Hematopoietic multipotent progenitor cell (in vitro differentiated cells): ENCODE data around the gene LGALSL. TPM values are rescaled to one million over a fixed set of nuclear protein-coding genes. Genes with fewer than 3 reads are reported as not detected.

Source experiments
- DNase-seq, 3 donors: peaks; one replicate each; pipeline ENCODE4 v3.0.0-alpha.2; 2011 to 2015; ENCODE audit warnings: low read depth in 2 of 3, low spot score in 2 of 3
- total RNA-seq: library from RNA; depleted of rRNA; stranded (reverse); fragments of >200 nt; gene quantifications from one replicate; pipeline ENCODE4 v1.2.3, GENCODE V29; 2012

LGALSL gene
- 2.2 TPM for total RNA-seq

- DNase-seq, result peak in 2 of 3 donors; percentile 10 to 54
These were observed at the start of gene LGALSL for GRCh38 chr2:64453770-64454385. TSS of gene LGALSL (plus strand) at chr2:64454162. CDS start at chr2:64454546, 384 bp downstream.

DNA sequence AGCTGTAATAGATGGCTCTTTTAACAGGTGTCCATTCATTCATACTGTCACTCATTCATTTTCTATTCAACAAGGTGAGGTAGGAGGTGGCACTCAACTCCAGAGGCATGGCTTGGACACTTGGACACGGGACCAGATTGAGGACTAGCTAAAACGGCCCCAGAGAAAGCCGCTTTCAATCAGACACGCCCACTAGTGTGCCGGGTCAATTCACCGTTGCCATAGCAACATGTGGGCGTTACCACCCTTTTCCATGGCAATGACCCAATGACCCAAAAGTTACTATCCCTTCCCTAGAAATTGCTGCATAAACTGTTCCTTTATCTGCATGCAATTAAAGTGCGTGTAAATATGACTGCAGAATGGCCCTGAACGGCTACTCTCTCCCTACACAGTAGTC, 49.2 kb upstream of the LGALSL start:
- no peak for DNase-seq

GRCh38 chr2:64405581-64406406, 48.2 kb upstream of the LGALSL start:
- no peak for DNase-seq

- no peak for DNase-seq
These were observed 47.6 kb upstream of the LGALSL start for GRCh38 chr2:64406407-64406774.

- no peak for DNase-seq
These were observed 45.9 kb upstream of the LGALSL start for GRCh38 chr2:64408031-64408430.

DNA sequence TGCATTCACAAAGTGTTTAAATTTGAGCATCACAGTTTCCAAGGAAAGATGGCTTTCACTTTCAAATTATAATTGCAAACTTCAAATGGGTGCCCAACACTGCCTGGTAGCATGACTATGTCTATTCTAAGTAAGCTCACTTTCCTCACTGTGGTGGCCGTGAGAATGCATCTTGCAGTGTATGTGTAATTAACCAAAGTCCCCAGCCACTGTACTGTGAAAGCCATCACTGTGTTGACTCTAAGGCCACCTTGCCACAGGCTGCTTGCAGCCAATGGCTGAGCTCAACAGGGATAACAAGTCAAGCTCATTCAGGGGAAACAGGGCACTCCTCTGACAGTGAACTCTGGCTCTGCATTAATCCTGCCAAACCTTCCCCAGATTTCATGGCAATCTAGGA, 43.3 kb upstream of the LGALSL start:
- peak in 1 of 3 donors; percentile 33 for DNase-seq

- DNase-seq, result no peak
These were observed 41.3 kb upstream of the LGALSL start for GRCh38 chr2:64412671-64413070.

- no peak for DNase-seq
These were observed 39.1 kb upstream of the LGALSL start for GRCh38 chr2:64414736-64415435.

DNA sequence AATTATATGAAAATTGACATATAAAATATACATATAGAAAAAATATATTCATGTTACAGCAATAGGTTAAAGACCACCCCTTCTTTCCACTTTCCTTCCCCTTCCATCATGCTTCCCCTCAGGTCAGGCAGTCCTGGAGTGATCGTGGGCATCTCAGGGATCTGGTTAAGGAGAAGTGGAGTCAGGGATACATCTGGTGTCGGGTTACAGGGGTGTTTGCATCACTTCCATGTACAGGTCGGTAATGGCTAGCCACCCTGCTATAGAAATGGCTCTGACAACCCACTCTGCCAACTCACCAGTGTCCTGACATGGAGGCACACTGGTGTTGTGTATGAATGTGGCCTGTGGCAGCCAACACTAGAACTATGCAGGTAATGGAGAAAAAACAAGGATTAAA, 36.3 kb upstream of the LGALSL start:
- DNase-seq, result no peak

GRCh38 chr2:64419596-64420165, 34.3 kb upstream of the LGALSL start:
- no peak for DNase-seq

DNA sequence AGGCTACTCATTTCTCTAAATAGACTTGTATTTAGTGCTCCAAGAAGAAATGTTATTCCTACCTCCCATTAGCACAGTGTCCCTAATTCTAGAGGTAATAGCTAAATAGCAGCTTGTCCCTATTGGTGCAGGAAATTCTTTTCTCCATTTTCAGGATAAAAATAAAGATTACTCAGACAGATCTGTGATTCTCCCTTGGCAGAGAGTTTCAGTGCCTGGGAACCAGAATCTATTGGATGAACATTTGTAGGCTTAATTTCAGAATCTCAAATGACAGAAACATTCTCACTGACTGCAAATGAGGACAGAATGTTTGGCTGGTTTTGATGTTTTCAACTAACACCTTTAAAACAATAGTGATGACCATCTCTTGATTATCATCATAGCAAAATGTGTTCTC, 33.3 kb upstream of the LGALSL start:
- DNase-seq, result no peak

- DNase-seq, result no peak
These were observed 32.8 kb upstream of the LGALSL start for GRCh38 chr2:64421201-64421600.

GRCh38 chr2:64422466-64422865, 31.5 kb upstream of the LGALSL start:
- DNase-seq, result no peak

GRCh38 chr2:64423303-64423702, 30.7 kb upstream of the LGALSL start:
- DNase-seq, result no peak

- DNase-seq, result no peak
These were observed 29.5 kb upstream of the LGALSL start for GRCh38 chr2:64424416-64424987.

GRCh38 chr2:64426183-64426952, 27.6 kb upstream of the LGALSL start:
- no peak for DNase-seq

DNA sequence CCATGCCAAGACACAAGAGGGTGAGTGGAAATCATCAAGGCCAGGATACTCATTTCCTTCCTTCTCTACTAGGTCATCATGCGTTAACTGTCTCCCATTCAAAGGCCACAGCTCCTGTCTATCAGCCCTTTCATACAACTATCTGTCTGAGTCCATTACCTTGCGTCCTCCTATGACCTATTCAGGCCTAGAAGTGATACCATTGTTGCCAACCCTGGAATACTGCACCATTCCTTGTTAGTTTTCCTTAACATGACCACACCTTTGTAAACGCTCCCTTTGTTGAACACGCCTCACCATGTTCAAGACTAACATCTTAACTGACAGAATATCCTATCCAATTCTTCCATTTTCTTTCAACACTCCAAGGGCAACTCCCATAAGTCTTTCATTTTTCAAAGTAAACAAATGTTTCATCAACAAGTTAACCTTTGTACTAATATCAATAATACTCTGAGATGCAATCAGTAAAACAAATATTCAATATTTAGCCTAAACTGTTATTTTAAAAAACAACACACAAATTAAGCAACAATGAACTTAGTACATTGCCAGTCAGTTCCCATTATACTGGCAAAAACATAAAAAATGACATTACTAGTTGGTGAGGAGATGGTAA, 19.8 kb upstream of the LGALSL start:
- no peak for DNase-seq

DNA sequence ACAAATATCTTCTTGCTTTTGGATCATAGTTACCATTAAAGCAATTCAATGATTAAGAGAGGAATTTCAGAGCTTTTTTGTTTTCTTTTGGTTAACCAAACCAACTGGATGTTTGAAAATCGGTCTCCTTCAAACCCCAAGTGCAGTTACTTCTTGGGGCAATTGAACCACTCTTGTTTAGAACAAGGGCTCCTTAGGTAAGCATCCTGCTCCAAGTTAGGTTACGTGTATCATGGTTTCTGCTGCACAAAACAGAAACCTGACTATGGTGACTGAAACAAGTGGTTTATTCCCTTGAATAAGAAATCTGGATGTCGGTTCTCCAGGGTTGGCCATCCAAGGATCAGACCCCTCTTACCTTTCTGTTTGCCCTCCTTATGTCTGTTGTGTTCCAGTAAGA, 16.1 kb upstream of the LGALSL start:
- no peak for DNase-seq

- no peak for DNase-seq
These were observed 14.8 kb upstream of the LGALSL start for GRCh38 chr2:64439194-64439593.

- DNase-seq, result no peak
These were observed 13.1 kb upstream of the LGALSL start for GRCh38 chr2:64440843-64441242.
